ENCODE data around the gene TMEM207.

TMEM207 gene

GRCh38 chr3:190443257-190443656 is 6.4 kb downstream of the TMEM207 start:
- H3K36me3 ChIP-seq (replicated peaks; ENCODE audit: low read depth, low read length) = no peaks in the 10 kb centered on the region
- no peaks in the 10 kb centered on the region for H3K79me2 ChIP-seq (ENCODE audit: low read length)
- no peaks in the 10 kb centered on the region for H3K9me3 ChIP-seq (ENCODE audit: insufficient read depth, low read length)
- H3K4me2 ChIP-seq (ENCODE audit: low read length) = peak overlapping the region; percentile 20
- no peaks in the 10 kb centered on the region for H3K4me1 ChIP-seq (ENCODE audit: low read length)
- H3K4me3 ChIP-seq (ENCODE audit: low read length) = no peak overlapping the region
- TF ChIP-seq CTCF (IDR thresholded peaks at IDR 0.05; ENCODE audit: low read depth, low read length) (peak; percentile 59), EZH2phosphoT487 (IDR thresholded peaks at IDR 0.05; ENCODE audit: low read depth) (no peak)
- no peaks in the 10 kb centered on the region for H4K20me1 ChIP-seq (ENCODE audit: insufficient read depth, low read length)
- H2AFZ ChIP-seq (ENCODE audit: low read depth, low read length) = peak overlapping the region; percentile 26; the same call in 1 of the 2 replicates
- no peak overlapping the region for H3K27ac ChIP-seq (ENCODE audit: low read length)
- H3K27me3 ChIP-seq (ENCODE audit: low read depth, low read length) = no peaks in the 10 kb centered on the region
- H3K9ac ChIP-seq (ENCODE audit: low read length) = no peak overlapping the region

DNA sequence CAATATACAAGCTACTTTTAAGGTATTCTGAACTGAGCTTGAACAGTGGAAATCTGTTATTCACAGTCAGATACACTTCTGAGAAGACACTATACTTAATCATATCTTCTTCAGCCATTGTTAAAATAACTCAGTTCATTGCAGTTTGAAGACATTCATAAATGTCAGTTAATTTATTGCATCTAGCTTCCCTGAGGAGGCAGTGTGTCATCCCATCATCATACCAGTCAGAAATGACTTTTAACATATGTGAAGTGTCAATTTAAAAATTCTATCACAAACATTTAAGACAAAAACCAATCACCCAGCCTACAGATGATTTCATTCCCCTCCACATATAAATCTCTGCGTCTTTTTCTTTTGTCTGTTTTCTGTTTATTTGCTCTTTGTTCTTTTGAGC is 7.5 kb downstream of the TMEM207 start:
- Histone ChIP-seq H3K27me3 (ENCODE audit: low read depth, low read length) (no peaks in the 10 kb centered on the region), H3K4me2 (ENCODE audit: low read length) (no peak overlapping the region), H3K27ac (ENCODE audit: low read length) (no peak overlapping the region), H3K4me3 (ENCODE audit: low read length) (no peak overlapping the region), H3K36me3 (replicated peaks; ENCODE audit: low read depth, low read length) (no peaks in the 10 kb centered on the region), H4K20me1 (ENCODE audit: insufficient read depth, low read length) (no peaks in the 10 kb centered on the region), H2AFZ (ENCODE audit: low read depth, low read length) (no peak overlapping the region), H3K9ac (ENCODE audit: low read length) (no peak overlapping the region), H3K4me1 (ENCODE audit: low read length) (no peaks in the 10 kb centered on the region), H3K79me2 (ENCODE audit: low read length) (no peaks in the 10 kb centered on the region), H3K9me3 (ENCODE audit: insufficient read depth, low read length) (no peaks in the 10 kb centered on the region)
- TF ChIP-seq CTCF (IDR thresholded peaks at IDR 0.05; ENCODE audit: low read depth, low read length) = no peak
- no peak for TF ChIP-seq EZH2phosphoT487 (IDR thresholded peaks at IDR 0.05; ENCODE audit: low read depth)

GRCh38 chr3:190436331-190436730 is 13.4 kb downstream of the TMEM207 start:
- H3K9me3 ChIP-seq (ENCODE audit: insufficient read depth, low read length) = no peaks in the 10 kb centered on the region
- no peak overlapping the region for H2AFZ ChIP-seq (ENCODE audit: low read depth, low read length)
- no peaks in the 10 kb centered on the region for H3K4me1 ChIP-seq (ENCODE audit: low read length)
- no peak overlapping the region for H3K9ac ChIP-seq (ENCODE audit: low read length)
- H3K36me3 ChIP-seq (replicated peaks; ENCODE audit: low read depth, low read length) = no peaks in the 10 kb centered on the region
- H3K4me2 ChIP-seq (ENCODE audit: low read length) = no peak overlapping the region
- H4K20me1 ChIP-seq (ENCODE audit: insufficient read depth, low read length) = no peaks in the 10 kb centered on the region
- no peak overlapping the region for H3K27ac ChIP-seq (ENCODE audit: low read length)
- no peaks in the 10 kb centered on the region for H3K27me3 ChIP-seq (ENCODE audit: low read depth, low read length)
- no peak for TF ChIP-seq CTCF (IDR thresholded peaks at IDR 0.05; ENCODE audit: low read depth, low read length)
- TF ChIP-seq EZH2phosphoT487 (IDR thresholded peaks at IDR 0.05; ENCODE audit: low read depth) = no peak
- H3K79me2 ChIP-seq (ENCODE audit: low read length) = no peaks in the 10 kb centered on the region
- no peak overlapping the region for H3K4me3 ChIP-seq (ENCODE audit: low read length)

DNA sequence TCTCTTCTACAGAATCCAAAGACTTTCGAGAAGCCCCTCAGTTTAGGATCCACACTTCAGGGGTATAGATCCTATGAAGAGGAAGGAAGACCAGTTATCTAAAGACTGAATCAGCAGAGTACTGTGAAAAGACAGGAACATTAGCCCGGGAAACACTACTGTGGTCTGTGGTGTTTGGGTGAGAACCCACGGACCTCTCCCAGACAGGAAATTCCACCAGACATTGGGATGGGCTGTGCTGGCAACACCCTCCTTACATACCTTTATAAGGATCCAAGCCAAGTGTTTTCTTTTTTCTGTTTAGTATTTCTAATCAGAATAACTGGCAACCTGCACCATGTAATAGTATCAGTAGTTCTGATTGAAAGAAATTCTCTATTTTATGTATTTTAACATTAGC is 14.1 kb downstream of the TMEM207 start:
- Histone ChIP-seq H2AFZ (ENCODE audit: low read depth, low read length) (no peak overlapping the region), H3K4me3 (ENCODE audit: low read length) (no peak overlapping the region), H3K27ac (ENCODE audit: low read length) (no peak overlapping the region), H3K27me3 (ENCODE audit: low read depth, low read length) (no peaks in the 10 kb centered on the region), H3K4me2 (ENCODE audit: low read length) (no peak overlapping the region), H3K9me3 (ENCODE audit: insufficient read depth, low read length) (no peaks in the 10 kb centered on the region), H3K4me1 (ENCODE audit: low read length) (no peaks in the 10 kb centered on the region), H3K36me3 (replicated peaks; ENCODE audit: low read depth, low read length) (no peaks in the 10 kb centered on the region), H4K20me1 (ENCODE audit: insufficient read depth, low read length) (no peaks in the 10 kb centered on the region), H3K79me2 (ENCODE audit: low read length) (no peaks in the 10 kb centered on the region), H3K9ac (ENCODE audit: low read length) (no peak overlapping the region)
- TF ChIP-seq EZH2phosphoT487 (IDR thresholded peaks at IDR 0.05; ENCODE audit: low read depth) = no peak
- no peak for TF ChIP-seq CTCF (IDR thresholded peaks at IDR 0.05; ENCODE audit: low read depth, low read length)

Measured in OCI-LY3 (cell line).